K562 (cell line): Measurements from ENCODE around the gene KSR2. TPM values are rescaled to one million over a fixed set of nuclear protein-coding genes. Genes with fewer than 3 reads are reported as not detected.

Experiments used
- ATAC-seq: fragments of 200-7000 bp; cut with Tn5 transposase; 3 replicates; pipeline ENCODE4 v1.9.1; 2020; ENCODE audit warnings: moderate library complexity
- BruUV-seq: library from RNA; stranded (reverse); fragments of 400-500 nt; replicated peaks from 2 replicates; lab custom pipeline; 2021; lab: Mats Ljungman, UMichigan
- CTCF ChIA-PET: fragments of 300-600 bp; formaldehyde crosslinking; extraction: SDS; loops from one replicate; lab custom pipeline; 2021; ENCODE audit warnings: low intra/inter-chr PET ratio; lab: Yijun Ruan, JAX
- POLR2A ChIA-PET: fragments of 300-600, 350-650 bp; sonication (Branson Sonifier 250); formaldehyde crosslinking; extraction: SDS; loops from one replicate; lab custom pipeline; 2021; ENCODE audit warnings: antibody characterized with exemption, inconsistent platforms; lab: Yijun Ruan, JAX
- DNase-seq, 4 experiments: peaks; one replicate each; pipeline versions ENCODE4 v3.0.0 to v3.0.0-alpha.2; 2011 to 2018; ENCODE audit warnings: low spot score in 3 of 4, mixed read lengths in 3 of 4; ENCODE audit errors: extremely low read depth in 1 of 4
- FAIRE-seq: peaks from 2 replicates; lab custom pipeline; 2011; peaks lifted over from hg19 to GRCh38; lab: Jason Lieb, UNC
- H2AFZ ChIP-seq: 2 replicates; pipeline ENCODE4 v1.6.0; 2011; ENCODE audit warnings: low read depth, low read length, control low read depth, inconsistent platforms
- H3K27ac ChIP-seq: fragments of 200-600 bp; 3 replicates; pipeline ENCODE4 v1.8.0; 2011; ENCODE audit warnings: low read depth, mild to moderate bottlenecking, control low read depth, inconsistent platforms, low read length, moderate library complexity, mixed read lengths; ENCODE audit errors: extremely low read depth
- H3K27me3 ChIP-seq, 2 experiments: fragments of 300-600 bp in 1 of 2; 2 replicates in 1 of 2; 3 replicates in 1 of 2; pipeline versions ENCODE4 v1.6.0 to v1.8.0; 2011; ENCODE audit warnings: inconsistent platforms in 2 of 2, low read length in 2 of 2, mild to moderate bottlenecking in 1 of 2, mixed read lengths in 1 of 2, moderate library complexity in 1 of 2; ENCODE audit not compliant: control insufficient read depth in 2 of 2, insufficient read depth in 2 of 2
- H3K36me3 ChIP-seq: fragments of 300-600 bp; 3 replicates; pipeline ENCODE4 v1.8.0; 2011; ENCODE audit warnings: mild to moderate bottlenecking, low read length, inconsistent platforms; ENCODE audit not compliant: control insufficient read depth, insufficient read depth
- H3K4me1 ChIP-seq, 2 experiments: fragments of 200-600 bp in 1 of 2; replicated peaks in 1 of 2; 2 replicates in 1 of 2; 3 replicates in 1 of 2; pipeline versions ENCODE4 v1.5.1 to v1.8.0; 2011; ENCODE audit warnings: inconsistent platforms in 2 of 2, low read length in 2 of 2, mild to moderate bottlenecking in 1 of 2, mixed read lengths in 1 of 2, moderate library complexity in 1 of 2; ENCODE audit not compliant: control insufficient read depth in 2 of 2, insufficient read depth in 2 of 2
- H3K4me2 ChIP-seq: 2 replicates; pipeline ENCODE4 v1.6.1; 2011; ENCODE audit warnings: low read length, control low read depth, inconsistent platforms, mixed read lengths; ENCODE audit not compliant: insufficient read depth
- H3K4me3 ChIP-seq: fragments of 200-600 bp; sonication (generic), shearing (Covaris generic); 2 replicates; pipeline ENCODE4 v1.5.1; 2016; ENCODE audit warnings: control low read depth, inconsistent platforms
- H3K79me2 ChIP-seq: fragments of 200-600 bp; 3 replicates; pipeline ENCODE4 v1.8.0; 2011; ENCODE audit warnings: low read length, inconsistent platforms; ENCODE audit not compliant: control insufficient read depth, insufficient read depth
- H3K9ac ChIP-seq, 2 experiments: 2 replicates each; pipeline versions ENCODE4 v1.6.0 to v1.6.1; 2011; ENCODE audit warnings: low read depth in 2 of 2, low read length in 2 of 2, control low read depth in 1 of 2, inconsistent platforms in 1 of 2, mild to moderate bottlenecking in 1 of 2, mixed read lengths in 1 of 2; ENCODE audit not compliant: insufficient read depth in 1 of 2
- H3K9me1 ChIP-seq: one replicate; pipeline ENCODE4 v1.6.0; 2011; ENCODE audit warnings: inconsistent platforms, mild to moderate bottlenecking, low read length, moderate library complexity; ENCODE audit not compliant: control insufficient read depth, insufficient read depth
- H3K9me3 ChIP-seq: replicated peaks from 2 replicates; pipeline ENCODE4 v1.5.1; 2011; ENCODE audit warnings: low read depth, low read length, inconsistent platforms; ENCODE audit not compliant: control insufficient read depth, insufficient read depth
- H4K20me1 ChIP-seq: replicated peaks from 2 replicates; pipeline ENCODE4 v1.6.1; 2011; ENCODE audit warnings: low read length, inconsistent platforms, mixed read lengths; ENCODE audit not compliant: control insufficient read depth, insufficient read depth
- ATF4 ChIP-seq: fragments of 450-650 bp; formaldehyde crosslinking; IDR thresholded peaks from 2 replicates; pipeline ENCODE4 v1.4.0; 2022; ENCODE audit warnings: mild to moderate bottlenecking, moderate library complexity
- EP300 ChIP-seq: IDR thresholded peaks from 2 replicates; pipeline ENCODE4 v1.6.1; 2012; ENCODE audit warnings: low read length, improper control_type of control experiment
- FOXJ3 ChIP-seq: sonication (generic); formaldehyde crosslinking; IDR thresholded peaks from 2 replicates; pipeline ENCODE4 v1.4.0; 2020; ENCODE audit warnings: mild to moderate bottlenecking, missing genetic modification reagents
- HLTF ChIP-seq: fragments of 450-650 bp; IDR thresholded peaks from 2 replicates; pipeline ENCODE4 v1.6.1; 2016
- KDM1A ChIP-seq, 2 experiments: fragments of 450-650 bp; IDR thresholded peaks; 2 replicates each; pipeline ENCODE4 v1.6.1; 2016; ENCODE audit warnings: mild to moderate bottlenecking in 2 of 2
- MTA3 ChIP-seq: fragments of 450-650 bp; formaldehyde crosslinking; IDR thresholded peaks from 2 replicates; pipeline ENCODE4 v1.6.1; 2017; ENCODE audit warnings: mild to moderate bottlenecking, borderline replicate concordance
- NCOA2 ChIP-seq, 2 experiments: fragments of 450-650 bp; IDR thresholded peaks; 2 replicates each; pipeline ENCODE4 v1.6.1; 2018; ENCODE audit warnings: mild to moderate bottlenecking in 2 of 2, moderate library complexity in 1 of 2; ENCODE audit not compliant: partially characterized antibody in 2 of 2
- RNF2 ChIP-seq: sonication (generic); IDR thresholded peaks from 2 replicates; pipeline ENCODE4 v1.6.1; 2016
- TAF1 ChIP-seq: IDR thresholded peaks from 2 replicates; pipeline ENCODE4 v1.6.1; 2011; ENCODE audit warnings: mild to moderate bottlenecking, low read length, moderate library complexity; ENCODE audit not compliant: insufficient read depth, control insufficient read depth, severe bottlenecking; ENCODE audit errors: extremely low read depth
- TAF15 ChIP-seq: fragments of 200-400 bp; formaldehyde crosslinking; IDR thresholded peaks from 2 replicates; pipeline ENCODE4 v1.6.1; 2017; ENCODE audit warnings: mild to moderate bottlenecking, low read depth, low read length, moderate library complexity
- TSHZ1 ChIP-seq: fragments of 250-450 bp; sonication (Bioruptor Pico); IDR thresholded peaks from 2 replicates; pipeline ENCODE4 v1.4.0; 2020; ENCODE audit warnings: mild to moderate bottlenecking, moderate library complexity
- ZC3H4 ChIP-seq: sonication (generic); formaldehyde crosslinking; IDR thresholded peaks from 2 replicates; pipeline ENCODE4 v1.9.0; 2021; ENCODE audit warnings: missing genetic modification reagents, borderline replicate concordance
- ZNF165 ChIP-seq: fragments of 250-450 bp; sonication (Bioruptor Pico); IDR thresholded peaks from 2 replicates; pipeline ENCODE4 v1.4.0; 2020; ENCODE audit warnings: borderline replicate concordance
- WGBS: fragments of 100-300 bp; shearing (Covaris generic); methylation state at CpG from one replicate; pipeline ENCODE4 v1.1.6; 2016; ENCODE audit warnings: low coverage, mixed read lengths; ENCODE audit not compliant: insufficient coverage; ENCODE audit errors: missing lambda C conversion rate; 5-methylcytosine and 5-hydroxymethylcytosine counted together
- in situ Hi-C: fragments of 300-500 bp; cut with MboI; formaldehyde crosslinking; loops from 4 replicates; pipeline ENCODE4 v1.15.0; 2018; ENCODE audit warnings: inconsistent platforms, mixed read lengths
- intact Hi-C: fragments of 100-400 bp; cut with micrococcal nuclease; formaldehyde crosslinking; loops from 2 replicates; pipeline ENCODE4 v1.14.2; 2022
- polyA plus RNA-seq, 8 experiments: library from polyadenylated mRNA; depleted of rRNA in 4 of 8; stranded (reverse) in 5 of 8; unstranded in 3 of 8; fragments of >200 nt; fragmentation: Nextera tagmentation in 2 of 8; fragmentation: Illumina TruSeq in 1 of 8; extraction: Ambion mirVana in 2 of 8; extraction: Trizol in 1 of 8; gene quantifications; 2 replicates each; pipeline versions ENCODE4 v1.2.1 to v1.2.3, GENCODE V29; 2011 to 2014; ENCODE audit warnings: inconsistent platforms in 1 of 8, missing spikeins in 1 of 8
- total RNA-seq, 7 experiments: library from RNA; depleted of rRNA in 6 of 7; stranded (reverse); fragments of >200 nt in 6 of 7; fragmentation: Illumina TruSeq in 2 of 7; extraction: Trizol in 2 of 7; gene quantifications; 2 replicates each; pipeline versions ENCODE4 v1.2.1 to v1.2.3, GENCODE V29; 2011 to 2021; ENCODE audit warnings: low replicate concordance in 1 of 7

Gene KSR2
- total and polyA plus RNA-seq, 9 of the 15 experiments (the other 6 are each of a cell fraction or from before 2014, with no cell fraction given), result not detected

- TF ChIP-seq TAF1, result no peak
Observed at GRCh38 chr12:117499759-117500485, 468.9 kb downstream of the KSR2 start (continued).

DNA sequence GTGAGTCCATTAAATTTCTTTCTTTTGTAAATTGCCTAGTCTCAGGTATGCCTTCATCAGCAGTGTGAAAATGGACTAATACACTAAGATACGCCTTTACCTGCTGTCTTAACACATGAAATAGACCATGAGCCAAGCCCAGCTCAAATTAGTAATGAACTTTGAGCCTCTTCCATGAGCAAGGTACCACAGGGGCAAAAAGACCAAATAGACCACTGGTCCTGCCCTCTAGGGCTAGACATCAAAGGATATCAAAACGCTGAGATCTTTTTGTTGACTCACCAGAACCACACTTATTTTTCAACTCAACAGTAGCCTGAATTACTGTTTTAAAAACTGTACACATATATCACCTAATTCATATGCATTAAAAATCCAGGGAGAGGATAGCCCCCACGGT lies 469.9 kb downstream of the KSR2 start:
- H3K9me1 ChIP-seq, result peaks cover 3% of the 10 kb centered on the region
- POLR2A ChIA-PET, result interaction anchor here (1.0 kb wide), 1 partner anchor 41 kb away, joined by 4 read pairs; no protein-coding TSS in a partner anchor
- intact Hi-C loops, result no loop called here
- in situ Hi-C loops, result no loop called here
- no peaks in the 10 kb centered on the region for H3K36me3 ChIP-seq
- DNase-seq (no peak), FAIRE-seq (no peak), ATAC-seq (no peak)
- CTCF ChIA-PET, result no interaction called here
- H3K9ac ChIP-seq, result no peak overlapping the region
- no peak overlapping the region for H3K4me2 ChIP-seq
- H2AFZ ChIP-seq, result no peak overlapping the region
- no peaks in the 10 kb centered on the region for H3K9me3 ChIP-seq
- H4K20me1 ChIP-seq, result no peaks in the 10 kb centered on the region
- no peaks in the 10 kb centered on the region for H3K4me1 ChIP-seq
- H3K27me3 ChIP-seq, result no peaks in the 10 kb centered on the region
- no peak overlapping the region for H3K4me3 ChIP-seq
- BruUV-seq, result no TSS peak
- no peaks in the 10 kb centered on the region for H3K79me2 ChIP-seq
- no peak overlapping the region for H3K27ac ChIP-seq
- WGBS, result 0% methylated on average over 3 of the region's 3 CpGs
- TF ChIP-seq HLTF, result no peak
- no peak for TF ChIP-seq KDM1A (IDR thresholded peaks at IDR 0.05)
- no peak for TF ChIP-seq ZC3H4 (CRISPR knock-in tag)
- no peak for TF ChIP-seq TAF15
- TF ChIP-seq RNF2, result no peak
- no peak for TF ChIP-seq EP300
- no peak for TF ChIP-seq TSHZ1
- TF ChIP-seq ZNF165 (CRISPR knock-in tag), result no peak
- TF ChIP-seq MTA3, result no peak
- TF ChIP-seq FOXJ3 (CRISPR knock-in tag), result no peak
- TF ChIP-seq ATF4, result no peak
- no peak for TF ChIP-seq NCOA2 (IDR thresholded peaks at IDR 0.05; ENCODE audit: partially characterized antibody in 2 of 2)
